Urinary bladder (tissue), 4 donors: Measurements from ENCODE around the gene C22orf23. TPM values are rescaled to one million over a fixed set of nuclear protein-coding genes. Genes with fewer than 3 reads are reported as not detected.

Source experiments
- DNase-seq: peaks from one replicate; pipeline ENCODE4 v3.0.0-alpha.2; 2015; ENCODE audit errors: extremely low spot score
- H3K27ac ChIP-seq: one replicate; pipeline ENCODE4 v1.5.1; 2013; ENCODE audit warnings: low read depth, mild to moderate bottlenecking, moderate library complexity
- H3K36me3 ChIP-seq: one replicate; pipeline ENCODE4 v1.6.1; 2013; ENCODE audit warnings: mild to moderate bottlenecking, moderate library complexity; ENCODE audit not compliant: insufficient read depth
- H3K4me1 ChIP-seq: one replicate; pipeline ENCODE4 v1.6.1; 2013; ENCODE audit warnings: mild to moderate bottlenecking, moderate library complexity; ENCODE audit not compliant: insufficient read depth
- H3K4me3 ChIP-seq: one replicate; pipeline ENCODE4 v1.5.1; 2013; ENCODE audit warnings: low read depth, low read length
- WGBS: extraction: QIAGEN DNeasy Blood & Tissue Kit; methylation state at CpG from one replicate; pipeline ENCODE4 v1.1.7; 2013; 5-methylcytosine and 5-hydroxymethylcytosine counted together
- polyA plus RNA-seq: library from polyadenylated mRNA; stranded (reverse); fragments of 200-250 nt; gene quantifications from one replicate; pipeline ENCODE4 v1.2.3, GENCODE V29; 2013
- total RNA-seq: library from RNA; depleted of rRNA; stranded (reverse); fragments of >200 nt; gene quantifications from one replicate; pipeline ENCODE4 v1.2.3, GENCODE V29; 2014
- donor health status: healthy with polysubstance abuse.
- donor health status: healthy.

Gene C22orf23
- total and polyA plus RNA-seq, 2 donors: 0.26 to 0.95 TPM

DNA sequence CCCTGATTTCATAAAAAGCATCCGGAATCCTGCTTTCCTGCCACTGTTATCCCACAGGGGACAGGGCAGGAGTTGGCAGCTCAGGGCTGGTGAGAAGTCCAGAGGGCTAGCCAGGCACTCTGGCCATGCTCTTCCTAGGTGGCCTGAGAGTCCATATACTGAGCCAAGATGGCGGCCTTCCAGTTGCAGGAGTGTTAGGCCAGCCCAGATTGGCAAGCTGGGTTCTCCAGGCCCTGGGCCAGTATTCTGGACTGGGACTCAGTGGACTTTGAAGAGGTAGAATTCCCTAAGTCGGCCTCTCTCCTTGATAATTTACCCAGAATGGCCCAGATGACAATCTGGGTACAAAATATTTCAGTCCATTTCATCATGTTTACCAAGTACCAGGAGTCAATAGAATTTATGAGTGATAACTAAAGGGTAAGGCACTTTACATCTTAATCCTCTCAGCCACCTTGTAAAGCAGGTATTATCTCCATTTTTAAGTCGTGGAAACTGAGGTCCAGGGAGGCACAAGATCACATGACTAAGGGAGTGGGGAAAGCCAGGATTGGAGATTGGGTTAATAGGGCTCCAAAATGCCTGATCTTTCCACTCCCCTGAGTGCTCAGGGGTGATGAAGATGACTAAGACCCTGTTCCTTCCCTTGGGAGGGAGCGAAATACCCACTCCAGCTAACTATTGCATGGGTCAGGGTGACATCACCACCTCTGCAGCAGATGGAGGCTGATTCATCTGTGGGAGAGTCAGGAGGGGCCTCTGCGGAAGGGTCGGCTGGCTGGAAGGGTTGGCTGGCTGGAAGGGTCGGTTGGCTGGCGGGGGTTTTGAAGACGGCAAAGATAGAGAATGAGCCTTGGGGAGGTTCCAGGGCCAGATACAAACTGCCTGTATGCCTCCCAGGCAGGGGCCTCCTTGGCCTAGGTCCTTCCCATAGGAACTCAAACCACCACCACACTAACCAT, 48.5 kb downstream of the C22orf23 start:
- WGBS: 54% methylated on average over 10 of the region's 10 CpGs
- Histone ChIP-seq H3K4me1 (peaks cover 2% of the 10 kb centered on the region), H3K36me3 (no peaks in the 10 kb centered on the region), H3K27ac (peak overlapping the region; percentile 84), H3K4me3 (peak overlapping the region; percentile 91)
- no peak for DNase-seq

DNA sequence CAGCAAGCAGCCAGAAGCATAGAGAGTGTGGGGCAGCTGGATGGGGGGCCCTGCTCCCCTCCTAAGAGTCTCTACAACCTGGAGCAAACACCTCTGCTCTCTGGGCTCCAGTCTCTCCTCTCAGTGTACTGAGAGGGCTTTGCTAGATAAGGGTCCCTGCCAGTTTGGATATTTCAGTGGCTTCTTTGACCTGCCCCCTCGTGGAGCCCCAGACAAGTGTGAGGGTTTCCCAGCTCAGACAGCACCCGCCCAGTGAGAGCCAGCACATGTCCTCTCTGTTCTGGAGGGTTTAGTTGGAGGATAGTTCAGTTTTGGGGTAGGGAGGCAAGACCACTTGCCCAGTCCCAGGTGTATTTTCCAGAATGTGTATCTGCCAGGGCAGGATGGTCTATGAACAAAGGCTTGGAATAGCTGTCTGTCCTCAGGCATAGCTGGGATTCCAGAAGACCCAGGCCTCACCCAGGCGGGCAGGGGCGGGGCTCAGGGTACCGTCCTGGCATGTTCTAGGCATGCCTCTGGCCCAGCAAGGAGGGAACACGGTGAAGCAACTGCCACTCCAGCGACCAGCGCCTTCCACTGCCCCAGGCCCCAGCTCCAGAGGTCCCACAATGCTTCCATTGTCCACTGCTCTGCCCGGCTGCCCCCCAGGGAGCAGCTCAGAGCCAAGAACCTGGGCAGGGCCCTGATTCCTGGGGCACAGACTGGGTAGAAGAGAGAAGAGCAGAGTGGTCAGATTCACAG, 54.8 kb downstream of the C22orf23 start:
- peaks cover 3% of the 10 kb centered on the region for H3K4me1 ChIP-seq
- H3K36me3 ChIP-seq: no peaks in the 10 kb centered on the region
- no peak for DNase-seq
- H3K27ac ChIP-seq: peak overlapping the region; percentile 85
- H3K4me3 ChIP-seq: no peak overlapping the region
- WGBS: 76% methylated on average over 9 of the region's 9 CpGs

DNA sequence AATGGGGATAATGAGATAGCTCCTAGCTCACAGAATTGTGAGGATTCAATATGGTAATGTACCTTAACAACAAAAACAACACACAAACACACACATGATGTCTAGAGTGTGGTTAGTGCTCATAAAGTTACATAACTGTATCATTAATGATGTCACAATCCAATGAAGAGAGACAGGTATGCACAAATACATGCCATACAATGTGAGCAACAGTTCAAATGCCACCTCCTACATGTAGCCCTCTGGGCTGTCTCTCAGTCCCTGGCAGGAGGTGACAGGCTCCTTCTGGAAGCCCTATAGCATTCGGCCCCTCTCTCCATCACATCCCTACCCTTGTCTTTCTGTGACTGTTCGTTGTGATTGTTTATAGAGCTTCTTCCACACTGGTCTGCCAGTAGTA, 55.6 kb downstream of the C22orf23 start:
- DNase-seq: no peak
- WGBS: 72% methylated on average over 2 of the region's 2 CpGs

DNA sequence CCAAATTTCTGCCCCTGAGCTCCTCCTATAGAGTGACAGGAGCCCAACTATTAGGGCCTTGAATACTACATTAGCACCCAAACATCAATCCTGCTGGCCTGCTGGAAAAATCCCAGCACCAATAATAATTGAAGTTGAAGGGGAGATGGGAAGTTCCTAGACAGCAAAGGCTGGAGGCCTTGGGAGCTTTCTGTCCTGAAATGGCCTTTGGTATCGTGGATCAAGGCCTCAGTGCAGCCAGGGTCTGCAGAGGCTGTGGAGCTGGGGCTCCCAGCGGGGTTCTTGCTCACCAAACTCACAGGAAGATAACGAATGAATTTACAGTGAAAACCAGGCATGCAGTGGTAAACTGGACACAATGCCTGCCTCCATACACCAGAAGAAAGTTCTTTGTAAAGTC, 56.5 kb downstream of the C22orf23 start:
- WGBS: 38% methylated on average over 3 of the region's 3 CpGs
- peak overlapping the region; percentile 89 for H3K27ac ChIP-seq
- H3K4me1 ChIP-seq: peaks cover 3% of the 10 kb centered on the region

More for the DNA sequence above, 55.6 kb downstream of the C22orf23 start:
- Histone ChIP-seq H3K4me1 (peaks cover 3% of the 10 kb centered on the region), H3K27ac (no peak overlapping the region), H3K36me3 (no peaks in the 10 kb centered on the region), H3K4me3 (no peak overlapping the region)

DNA sequence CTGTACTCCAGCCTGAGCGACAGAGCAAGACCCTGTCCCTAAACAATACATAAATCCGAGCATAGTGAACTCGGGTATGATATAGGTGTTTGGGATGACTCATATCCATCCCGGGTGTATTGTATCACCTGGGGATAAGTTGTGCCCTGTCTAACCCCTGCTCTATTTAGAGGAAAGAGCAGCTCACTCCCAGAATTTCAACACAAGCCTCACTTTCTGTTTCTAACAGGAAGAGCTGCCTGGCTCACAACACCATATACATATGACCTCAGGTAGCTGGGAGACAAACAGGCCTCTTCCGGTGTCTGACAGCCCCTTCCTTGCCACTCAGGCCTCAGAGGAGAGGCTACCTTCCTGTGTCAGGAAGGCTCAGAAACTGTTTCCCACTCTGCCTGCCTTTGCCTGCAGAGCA, 57.2 kb downstream of the C22orf23 start:
- DNase-seq: no peak
- Histone ChIP-seq H3K36me3 (no peaks in the 10 kb centered on the region), H3K4me1 (peaks cover 3% of the 10 kb centered on the region), H3K4me3 (no peak overlapping the region), H3K27ac (peak overlapping the region; percentile 89)
- 34% methylated on average over 5 of the region's 5 CpGs for WGBS

More for the DNA sequence above, 56.5 kb downstream of the C22orf23 start:
- DNase-seq: no peak
- no peak overlapping the region for H3K4me3 ChIP-seq
- no peaks in the 10 kb centered on the region for H3K36me3 ChIP-seq

DNA sequence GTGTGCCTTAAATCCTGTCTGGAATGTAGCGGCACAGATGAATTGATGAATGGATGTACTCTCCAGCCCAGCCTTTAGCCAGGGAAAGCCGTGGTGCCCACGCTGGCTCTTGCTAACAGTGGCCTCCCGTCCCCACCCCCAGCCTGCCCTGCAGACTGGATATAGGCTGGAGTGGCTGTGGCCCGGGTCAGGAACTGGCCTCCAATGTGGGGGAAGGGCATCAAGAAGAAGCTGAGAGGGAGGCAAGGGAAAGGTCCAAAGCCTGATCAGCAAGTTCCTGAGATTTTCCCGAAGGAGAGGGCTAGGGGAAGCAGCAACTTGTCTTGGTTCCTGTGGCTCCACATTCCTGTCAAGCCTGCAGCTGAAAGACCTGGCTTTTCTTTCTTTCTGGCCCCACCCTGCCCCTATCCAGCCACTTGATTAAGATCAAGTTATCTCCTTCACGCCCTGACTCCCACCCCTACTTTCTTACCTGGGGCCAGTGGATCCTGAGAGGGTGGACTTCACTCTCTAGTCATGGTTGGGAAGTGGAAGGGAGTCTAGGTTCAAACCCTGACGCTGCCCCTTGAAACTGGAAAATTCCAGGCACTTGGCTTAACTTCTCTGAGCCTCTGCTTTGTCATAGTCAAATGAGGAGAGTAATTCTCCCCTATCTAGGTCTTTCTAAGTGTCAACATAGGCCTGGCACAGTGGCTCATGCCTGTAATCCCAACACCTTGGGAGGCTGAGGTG, 58.3 kb downstream of the C22orf23 start:
- WGBS: 51% methylated on average over 8 of the region's 8 CpGs
- Histone ChIP-seq H3K36me3 (no peaks in the 10 kb centered on the region), H3K4me3 (no peak overlapping the region), H3K27ac (peak overlapping the region; percentile 65), H3K4me1 (peaks cover 3% of the 10 kb centered on the region)
- no peak for DNase-seq

DNA sequence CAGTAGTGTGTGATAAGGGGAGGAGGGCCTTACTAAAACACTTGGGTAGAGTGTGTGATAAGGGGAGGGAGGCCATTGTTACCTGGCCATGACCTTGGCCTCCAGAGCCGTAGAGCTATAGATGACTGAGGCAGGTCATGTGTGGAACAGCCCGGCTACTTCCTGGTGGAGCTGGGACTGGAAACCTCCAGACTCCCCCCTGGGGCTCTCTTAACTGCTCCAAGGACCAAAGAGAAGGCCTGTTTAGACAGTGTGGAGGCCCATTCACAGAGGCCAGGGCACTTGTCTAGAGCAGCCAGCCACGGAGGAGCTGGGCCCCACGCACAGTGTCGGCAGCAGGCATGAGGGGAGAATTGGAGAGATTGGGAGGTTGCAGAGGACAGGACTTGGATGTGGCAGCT, 59.8 kb downstream of the C22orf23 start:
- Histone ChIP-seq H3K36me3 (no peaks in the 10 kb centered on the region), H3K27ac (no peak overlapping the region), H3K4me3 (no peak overlapping the region), H3K4me1 (peaks cover 3% of the 10 kb centered on the region)
- WGBS: 72% methylated on average over 5 of the region's 5 CpGs
- no peak for DNase-seq

Other genes starting within 250 kb of the C22orf23 start
- 9.3 TPM for gene GCAT, start 145.7 kb downstream of the C22orf23 start, total RNA-seq
- gene GCAT, start 145.7 kb downstream of the C22orf23 start, polyA plus RNA-seq: 17.0 TPM
- gene GALR3, start 130.2 kb downstream of the C22orf23 start, total RNA-seq: not detected
- gene GALR3, start 130.2 kb downstream of the C22orf23 start, polyA plus RNA-seq: not detected
- gene ANKRD54, start 109.3 kb downstream of the C22orf23 start, total RNA-seq: 8.5 TPM
- gene ANKRD54, start 109.3 kb downstream of the C22orf23 start, polyA plus RNA-seq: 26.2 TPM
- 398 TPM for gene EIF3L, start 104.2 kb downstream of the C22orf23 start, total RNA-seq
- 404 TPM for gene EIF3L, start 104.2 kb downstream of the C22orf23 start, polyA plus RNA-seq
- gene MICALL1, start 47.3 kb downstream of the C22orf23 start, total RNA-seq: 22.7 TPM
- gene MICALL1, start 47.3 kb downstream of the C22orf23 start, polyA plus RNA-seq: 69.5 TPM
- 24.7 TPM for gene POLR2F, start 98 bp upstream of the C22orf23 start, total RNA-seq
- gene POLR2F, start 98 bp upstream of the C22orf23 start, polyA plus RNA-seq: 126 TPM
- 4.5 TPM for gene SOX10, start 31.0 kb upstream of the C22orf23 start, total RNA-seq
- gene SOX10, start 31.0 kb upstream of the C22orf23 start, polyA plus RNA-seq: 10.7 TPM
- 13.7 TPM for gene PICK1, start 103.8 kb upstream of the C22orf23 start, total RNA-seq
- 19.4 TPM for gene PICK1, start 103.8 kb upstream of the C22orf23 start, polyA plus RNA-seq
- gene SLC16A8, start 130.6 kb upstream of the C22orf23 start, total RNA-seq: 0.16 TPM
- gene SLC16A8, start 130.6 kb upstream of the C22orf23 start, polyA plus RNA-seq: 0.52 TPM
- gene BAIAP2L2, start 157.1 kb upstream of the C22orf23 start, total RNA-seq: not detected
- gene BAIAP2L2, start 157.1 kb upstream of the C22orf23 start, polyA plus RNA-seq: 0.42 TPM
- gene PLA2G6, start 228.2 kb upstream of the C22orf23 start, total RNA-seq: 21.2 TPM
- gene PLA2G6, start 228.2 kb upstream of the C22orf23 start, polyA plus RNA-seq: 21.1 TPM
- gene MAFF, start 248.4 kb upstream of the C22orf23 start, total RNA-seq: 8.4 TPM
- 32.4 TPM for gene MAFF, start 248.4 kb upstream of the C22orf23 start, polyA plus RNA-seq